Ishikawa (cell line): Measurements from ENCODE around the gene MMP11.

Source experiments
- CEBPB ChIP-seq: IDR thresholded peaks from 2 replicates; pipeline ENCODE4 v1.6.1; 2012
- RAD21 ChIP-seq: IDR thresholded peaks from 2 replicates; pipeline ENCODE4 v1.6.1; 2012; ENCODE audit warnings: low read depth

DNA sequence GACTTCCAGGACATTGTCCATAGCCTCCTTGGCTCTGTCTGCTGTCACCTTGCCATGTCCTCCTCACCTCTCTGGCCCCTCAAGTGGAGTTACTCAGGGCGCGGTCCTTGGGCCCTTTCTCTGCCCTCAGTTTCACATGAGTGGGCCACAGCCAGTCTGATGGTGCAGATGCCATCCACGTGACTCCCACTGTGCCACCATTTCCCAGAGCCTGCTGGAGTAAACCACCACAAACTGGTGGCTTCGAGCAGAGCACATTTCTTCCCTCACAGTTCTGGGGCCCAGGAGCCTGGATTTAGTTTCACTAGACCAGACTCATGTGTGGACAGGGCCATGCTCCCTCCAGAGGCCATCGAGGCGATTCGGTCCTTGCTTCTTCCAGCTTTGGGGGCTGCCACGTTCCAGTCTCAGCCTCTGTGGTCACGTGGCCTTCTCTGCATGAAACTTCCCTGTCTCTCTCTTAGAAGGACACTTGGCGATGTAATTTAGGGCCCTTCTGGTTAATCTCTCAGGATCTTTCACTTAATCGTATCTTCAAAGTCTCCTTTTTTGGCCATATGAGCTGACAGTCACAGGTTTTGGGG is 28.7 kb downstream of the MMP11 start:
- TF ChIP-seq CEBPB (no peak), RAD21 (no peak)
